T-cell (primary cell): ENCODE measurements around the gene ENPP3. TPM values are rescaled to one million over a fixed set of nuclear protein-coding genes. Genes with fewer than 3 reads are reported as not detected.

Source experiments
- ATAC-seq, 4 experiments: fragments of 200-7000 bp in 3 of 4; fragments of 150-1000 bp in 1 of 4; cut with Tn5 transposase; replicated peaks in 1 of 4; 1 replicate in 3 of 4; 2 replicates in 1 of 4; pipeline ENCODE4 v1.10.0; 2021; ENCODE audit warnings: moderate library complexity in 3 of 4, mild to moderate bottlenecking in 2 of 4, moderate number of reproducible peaks in 1 of 4
- CTCF ChIA-PET, 2 donors: fragments of 300-600 bp; sonication (Branson Sonifier 250); formaldehyde crosslinking; loops; one replicate each; lab custom pipeline; 2022; ENCODE audit warnings: antibody characterized with exemption in 2 of 2; lab: Charles Lee
- POLR2A ChIA-PET, 2 donors: fragments of 300-600 bp; sonication (Branson Sonifier 250); formaldehyde crosslinking; loops; one replicate each; lab custom pipeline; 2022; ENCODE audit warnings: antibody characterized with exemption in 2 of 2; lab: Charles Lee
- DNase-seq, 35 experiments: peaks; one replicate each; pipeline versions ENCODE4 v3.0.0 to v3.0.0-alpha.2; 2013 to 2023
- H3K27ac ChIP-seq: one replicate; pipeline ENCODE4 v1.5.1; 2013; ENCODE audit warnings: low read length
- H3K27me3 ChIP-seq, 2 experiments: replicated peaks in 1 of 2; 1 replicate in 1 of 2; 2 replicates in 1 of 2; pipeline versions ENCODE4 v1.6.1 to v1.7.0; 2013; ENCODE audit warnings: low read length in 1 of 2, mixed read lengths in 1 of 2; ENCODE audit not compliant: control insufficient read depth in 2 of 2, insufficient read depth in 2 of 2; ENCODE audit errors: extremely low read depth in 1 of 2
- H3K36me3 ChIP-seq, 2 donors: 1 replicate in 1 of 2; 2 replicates in 1 of 2; pipeline versions ENCODE4 v1.6.1 to v1.7.0; 2013; ENCODE audit warnings: low read length in 1 of 2; ENCODE audit not compliant: control insufficient read depth in 2 of 2, insufficient read depth in 1 of 2; ENCODE audit errors: extremely low read depth in 1 of 2
- H3K4me1 ChIP-seq, 2 experiments: 1 replicate in 1 of 2; 2 replicates in 1 of 2; pipeline versions ENCODE4 v1.6.1 to v1.7.0; 2013; ENCODE audit warnings: low read length in 2 of 2, mixed read lengths in 1 of 2; ENCODE audit not compliant: insufficient read depth in 2 of 2, control insufficient read depth in 1 of 2; ENCODE audit errors: extremely low read depth in 1 of 2
- H3K4me3 ChIP-seq, 2 donors: 1 replicate in 1 of 2; 2 replicates in 1 of 2; pipeline versions ENCODE4 v1.5.1 to v1.7.0; 2013; ENCODE audit warnings: mild to moderate bottlenecking in 2 of 2, low read length in 1 of 2, moderate library complexity in 1 of 2; ENCODE audit not compliant: control insufficient read depth in 1 of 2; ENCODE audit errors: extremely low read depth in 1 of 2
- H3K9me3 ChIP-seq: 2 replicates; pipeline ENCODE4 v1.7.0; 2013
- H3K27ac Mint-ChIP-seq, 2 donors: one replicate each; pipeline ENCODE4 v1.8.0; 2020 to 2021; ENCODE audit warnings: mild to moderate bottlenecking in 2 of 2, mixed read lengths in 2 of 2
- H3K27me3 Mint-ChIP-seq, 2 donors: one replicate each; pipeline ENCODE4 v1.8.0; 2021 to 2022; ENCODE audit warnings: mixed read lengths in 2 of 2
- H3K36me3 Mint-ChIP-seq: one replicate; pipeline ENCODE4 v1.8.0; 2021; ENCODE audit warnings: mixed read lengths
- H3K4me1 Mint-ChIP-seq, 3 donors: one replicate each; pipeline ENCODE4 v1.8.0; 2020 to 2022; ENCODE audit warnings: mixed read lengths in 3 of 3, mild to moderate bottlenecking in 1 of 3
- H3K4me3 Mint-ChIP-seq, 3 donors: one replicate each; pipeline ENCODE4 v1.8.0; 2020 to 2022; ENCODE audit warnings: mild to moderate bottlenecking in 3 of 3, mixed read lengths in 3 of 3, moderate library complexity in 3 of 3
- H3K9me3 Mint-ChIP-seq, 3 donors: one replicate each; pipeline ENCODE4 v1.8.0; 2020 to 2022; ENCODE audit warnings: mixed read lengths in 3 of 3
- WGBS: methylation state at CpG from one replicate; pipeline ENCODE4 v1.1.5; 2013; ENCODE audit warnings: missing lambda C conversion rate; ENCODE audit not compliant: insufficient coverage; 5-methylcytosine and 5-hydroxymethylcytosine counted together
- total RNA-seq, 35 experiments: library from RNA in 6 of 35; stranded (reverse) in 6 of 35; fragments of 120-200 nt in 1 of 35; gene quantifications; one replicate each; pipeline versions ENCODE4 v1.2.1 to v1.2.4 and lab custom pipeline; 2013 to 2026

Gene ENPP3
- total RNA-seq, 5 donors from 2014 or later (not counting 1 experiment from before 2014, with no cell fraction given), result 0.30 to 0.68 (median 0.53) TPM

DNA sequence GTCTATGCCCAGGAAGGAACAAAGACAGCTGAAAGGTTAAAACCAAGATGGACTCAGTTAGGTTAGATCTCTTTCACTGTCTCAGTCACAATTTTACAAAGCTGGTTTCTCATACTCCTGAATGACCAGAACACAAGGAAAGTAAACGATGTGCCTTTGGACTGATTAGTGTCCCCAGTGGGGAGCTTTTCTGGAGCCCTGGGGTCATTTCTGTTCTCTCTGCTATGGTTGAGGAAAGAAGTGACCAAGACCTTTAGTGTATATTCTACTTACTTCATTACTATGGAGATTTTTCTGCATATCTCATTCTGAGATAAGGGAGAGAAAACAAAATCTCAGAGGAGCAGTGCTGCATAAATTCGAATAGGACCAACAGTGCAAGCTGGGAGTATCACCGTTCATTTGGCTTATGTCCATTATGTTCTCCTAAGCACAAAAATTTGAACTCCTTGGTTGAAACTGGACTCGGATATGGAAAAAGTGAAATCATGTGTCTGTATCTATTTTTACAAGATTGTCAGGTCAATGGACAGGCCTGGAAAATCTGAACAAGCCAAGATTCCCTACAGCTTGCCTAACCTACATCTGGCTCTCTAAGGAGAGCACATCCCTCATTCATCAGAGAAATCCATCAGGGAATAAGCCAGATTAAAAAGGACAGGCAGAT is 136.3 kb downstream of the ENPP3 start:
- Histone ChIP-seq H3K27ac (no peak overlapping the region), H3K4me1 (no peaks in the 10 kb centered on the region), H3K4me3 (no peak overlapping the region), H3K36me3 (no peaks in the 10 kb centered on the region), H3K9me3 (no peaks in the 10 kb centered on the region), H3K27me3 (peaks cover 0 to 2% of the 10 kb centered on the region in 2 experiments)
- H3K9me3 Mint-ChIP-seq, result no peaks in the 10 kb centered on the region
- H3K36me3 Mint-ChIP-seq, result no peaks in the 10 kb centered on the region
- WGBS, result no CpG with 5 or more reads among the region's 4 CpGs
- POLR2A ChIA-PET, result interaction anchor here in 1 of 2 donors (0.6 kb wide), 1 partner anchor 293 kb away, joined by 3 read pairs; no protein-coding TSS in a partner anchor
- no peaks in the 10 kb centered on the region for H3K4me1 Mint-ChIP-seq
- CTCF ChIA-PET, result no interaction called here
- no peak for DNase-seq
- no peak overlapping the region for H3K4me3 Mint-ChIP-seq
- ATAC-seq, result no peak
- no peak overlapping the region for H3K27ac Mint-ChIP-seq
- H3K27me3 Mint-ChIP-seq, result peaks cover 11 to 14% of the 10 kb centered on the region in 2 donors

GRCh38 chr6:131775886-131776285 is 138.8 kb downstream of the ENPP3 start:
- Mint-ChIP-seq H3K9me3 (no peaks in the 10 kb centered on the region), H3K36me3 (no peaks in the 10 kb centered on the region), H3K4me1 (no peaks in the 10 kb centered on the region), H3K27ac (no peak overlapping the region), H3K4me3 (no peak overlapping the region), H3K27me3 (peaks cover 8 to 12% of the 10 kb centered on the region in 2 donors)
- POLR2A ChIA-PET, result no interaction called here
- Histone ChIP-seq H3K27me3 (peaks cover 0 to 6% of the 10 kb centered on the region in 2 experiments), H3K4me1 (no peaks in the 10 kb centered on the region), H3K4me3 (no peak overlapping the region), H3K36me3 (no peaks in the 10 kb centered on the region), H3K9me3 (no peaks in the 10 kb centered on the region), H3K27ac (no peak overlapping the region)
- ATAC-seq (no peak), DNase-seq (no peak)
- 67% methylated on average over 1 of the region's 3 CpGs for WGBS
- CTCF ChIA-PET, result no interaction called here

GRCh38 chr6:131776985-131777384 is 139.9 kb downstream of the ENPP3 start:
- Mint-ChIP-seq H3K4me3 (no peak overlapping the region), H3K27me3 (peaks cover 5 to 12% of the 10 kb centered on the region in 2 donors), H3K36me3 (no peaks in the 10 kb centered on the region), H3K27ac (no peak overlapping the region), H3K4me1 (no peaks in the 10 kb centered on the region), H3K9me3 (no peaks in the 10 kb centered on the region)
- CTCF ChIA-PET, result interaction anchor here in 1 of 2 donors (0.6 kb wide), 1 partner anchor 124 kb away, joined by 3 read pairs; no protein-coding TSS in a partner anchor
- ATAC-seq (no peak), DNase-seq (no peak)
- H3K4me1 ChIP-seq, result no peaks in the 10 kb centered on the region
- no CpG with 5 or more reads among the region's 2 CpGs for WGBS
- POLR2A ChIA-PET, result no interaction called here
- H3K4me3 ChIP-seq, result no peak overlapping the region
- H3K9me3 ChIP-seq, result no peaks in the 10 kb centered on the region
- peaks cover 0 to 8% of the 10 kb centered on the region in 2 experiments for H3K27me3 ChIP-seq
- H3K36me3 ChIP-seq, result no peaks in the 10 kb centered on the region
- H3K27ac ChIP-seq, result no peak overlapping the region

GRCh38 chr6:131778169-131778568 is 141.1 kb downstream of the ENPP3 start:
- no CpG with 5 or more reads among the region's 1 CpG for WGBS
- CTCF ChIA-PET, result no interaction called here
- H3K27me3 ChIP-seq, result peaks cover 0 to 8% of the 10 kb centered on the region in 2 experiments
- no peaks in the 10 kb centered on the region for H3K9me3 Mint-ChIP-seq
- H3K4me1 ChIP-seq, result no peaks in the 10 kb centered on the region
- H3K4me3 ChIP-seq, result no peak overlapping the region
- H3K27ac Mint-ChIP-seq, result no peak overlapping the region
- POLR2A ChIA-PET, result no interaction called here
- DNase-seq, result no peak
- H3K27ac ChIP-seq, result no peak overlapping the region
- no peaks in the 10 kb centered on the region for H3K36me3 ChIP-seq
- H3K4me3 Mint-ChIP-seq, result no peak overlapping the region
- H3K9me3 ChIP-seq, result no peaks in the 10 kb centered on the region
- ATAC-seq, result no peak
- H3K4me1 Mint-ChIP-seq, result no peaks in the 10 kb centered on the region
- H3K27me3 Mint-ChIP-seq, result peaks cover 8 to 11% of the 10 kb centered on the region in 2 donors
- no peaks in the 10 kb centered on the region for H3K36me3 Mint-ChIP-seq

DNA sequence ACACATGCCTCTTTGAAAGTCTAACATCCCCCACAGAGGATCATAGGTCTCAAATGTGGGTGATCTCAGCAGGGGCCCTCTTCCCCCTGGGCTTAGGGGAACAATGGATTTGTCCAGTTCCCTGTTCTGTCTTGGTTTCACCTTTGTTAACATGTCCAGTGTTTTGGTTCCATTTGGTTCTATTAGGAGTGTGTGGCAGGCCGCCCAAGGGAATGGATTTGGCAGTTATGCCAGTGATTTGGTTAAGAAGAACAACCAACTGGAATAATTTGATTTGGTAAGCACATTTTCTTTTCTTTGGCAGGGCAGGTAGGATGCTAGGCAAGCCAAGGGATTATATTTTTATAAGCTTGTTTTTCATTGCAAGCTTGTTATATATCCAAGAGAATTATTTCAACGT is 142.2 kb downstream of the ENPP3 start:
- 86% methylated on average over 1 of the region's 2 CpGs for WGBS
- Mint-ChIP-seq H3K36me3 (no peaks in the 10 kb centered on the region), H3K4me1 (no peaks in the 10 kb centered on the region), H3K9me3 (no peaks in the 10 kb centered on the region), H3K27me3 (peaks cover 11 to 13% of the 10 kb centered on the region in 2 donors), H3K27ac (no peak overlapping the region), H3K4me3 (no peak overlapping the region)
- ChIA-PET CTCF (no interaction called here), POLR2A (no interaction called here)
- no peak for DNase-seq
- Histone ChIP-seq H3K4me1 (no peaks in the 10 kb centered on the region), H3K4me3 (no peak overlapping the region), H3K9me3 (no peaks in the 10 kb centered on the region), H3K36me3 (no peaks in the 10 kb centered on the region), H3K27ac (no peak overlapping the region), H3K27me3 (peaks cover 0 to 8% of the 10 kb centered on the region in 2 experiments)
- no peak for ATAC-seq

DNA sequence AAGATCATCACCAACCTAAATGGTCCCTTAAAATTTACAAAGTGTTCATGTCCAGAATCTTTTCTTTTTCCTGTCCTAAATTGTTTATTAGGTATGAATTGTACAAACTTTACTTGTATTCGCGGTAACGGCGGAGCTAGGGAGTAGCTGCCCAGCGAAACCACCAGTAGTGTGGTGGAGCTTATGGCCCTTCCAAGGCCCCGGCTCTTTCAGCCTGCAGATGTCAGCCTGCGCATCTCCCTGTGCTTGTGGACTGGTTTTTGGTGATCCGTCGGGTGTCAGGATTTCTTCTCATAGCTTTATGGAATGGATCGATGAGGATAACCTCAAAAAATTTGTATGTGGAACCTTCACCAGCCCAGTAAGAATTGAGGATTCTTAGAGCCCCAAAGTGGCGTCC is 143.5 kb downstream of the ENPP3 start:
- Histone ChIP-seq H3K9me3 (no peaks in the 10 kb centered on the region), H3K4me3 (no peak overlapping the region), H3K27ac (no peak overlapping the region), H3K27me3 (peaks cover 0 to 8% of the 10 kb centered on the region in 2 experiments), H3K36me3 (no peaks in the 10 kb centered on the region), H3K4me1 (no peaks in the 10 kb centered on the region)
- no peaks in the 10 kb centered on the region for H3K9me3 Mint-ChIP-seq
- no peak for ATAC-seq
- peaks cover 9 to 20% of the 10 kb centered on the region in 2 donors for H3K27me3 Mint-ChIP-seq
- no peaks in the 10 kb centered on the region for H3K4me1 Mint-ChIP-seq
- ChIA-PET POLR2A (interaction anchor here in 1 of 2 donors (0.6 kb wide), 1 partner anchor 57 kb away, joined by 11 read pairs; no protein-coding TSS in a partner anchor), CTCF (no interaction called here)
- H3K4me3 Mint-ChIP-seq, result no peak overlapping the region
- DNase-seq, result no peak
- no peak overlapping the region for H3K27ac Mint-ChIP-seq
- H3K36me3 Mint-ChIP-seq, result no peaks in the 10 kb centered on the region
- 81% methylated on average over 9 of the region's 11 CpGs for WGBS
